AG09309 (cell line): ENCODE results near the gene C2orf42.
A peak's percentile ranks its signal among the peaks of the same experiment; 100 is the strongest.

Source experiments
- DNase-seq: peaks from one replicate; pipeline ENCODE4 v3.0.0-alpha.2; 2010; ENCODE audit warnings: low read depth
- H3K4me3 ChIP-seq: 2 replicates; pipeline ENCODE4 v1.5.1; 2011; ENCODE audit warnings: mild to moderate bottlenecking, low read depth, low read length, moderate library complexity; ENCODE audit not compliant: control insufficient read depth
- TF ChIP-seq, protein P1 (sequence below): IDR thresholded peaks from 2 replicates; pipeline ENCODE4 v1.5.1; 2011; ENCODE audit warnings: mild to moderate bottlenecking, low read depth, low read length, inconsistent platforms; ENCODE audit not compliant: insufficient read depth, control insufficient read depth; ENCODE audit errors: missing control alignments

Gene C2orf42

GRCh38 chr2:70145144-70145490 lies 45.7 kb downstream of the C2orf42 start:
- no peak for DNase-seq
- TF ChIP-seq, protein P1, sequence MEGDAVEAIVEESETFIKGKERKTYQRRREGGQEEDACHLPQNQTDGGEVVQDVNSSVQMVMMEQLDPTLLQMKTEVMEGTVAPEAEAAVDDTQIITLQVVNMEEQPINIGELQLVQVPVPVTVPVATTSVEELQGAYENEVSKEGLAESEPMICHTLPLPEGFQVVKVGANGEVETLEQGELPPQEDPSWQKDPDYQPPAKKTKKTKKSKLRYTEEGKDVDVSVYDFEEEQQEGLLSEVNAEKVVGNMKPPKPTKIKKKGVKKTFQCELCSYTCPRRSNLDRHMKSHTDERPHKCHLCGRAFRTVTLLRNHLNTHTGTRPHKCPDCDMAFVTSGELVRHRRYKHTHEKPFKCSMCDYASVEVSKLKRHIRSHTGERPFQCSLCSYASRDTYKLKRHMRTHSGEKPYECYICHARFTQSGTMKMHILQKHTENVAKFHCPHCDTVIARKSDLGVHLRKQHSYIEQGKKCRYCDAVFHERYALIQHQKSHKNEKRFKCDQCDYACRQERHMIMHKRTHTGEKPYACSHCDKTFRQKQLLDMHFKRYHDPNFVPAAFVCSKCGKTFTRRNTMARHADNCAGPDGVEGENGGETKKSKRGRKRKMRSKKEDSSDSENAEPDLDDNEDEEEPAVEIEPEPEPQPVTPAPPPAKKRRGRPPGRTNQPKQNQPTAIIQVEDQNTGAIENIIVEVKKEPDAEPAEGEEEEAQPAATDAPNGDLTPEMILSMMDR: no peak
- no peak overlapping the region for H3K4me3 ChIP-seq

GRCh38 chr2:70144443-70145143 lies 46.2 kb downstream of the C2orf42 start:
- TF ChIP-seq, protein P1: no peak
- H3K4me3 ChIP-seq: no peak overlapping the region
- no peak for DNase-seq

DNA sequence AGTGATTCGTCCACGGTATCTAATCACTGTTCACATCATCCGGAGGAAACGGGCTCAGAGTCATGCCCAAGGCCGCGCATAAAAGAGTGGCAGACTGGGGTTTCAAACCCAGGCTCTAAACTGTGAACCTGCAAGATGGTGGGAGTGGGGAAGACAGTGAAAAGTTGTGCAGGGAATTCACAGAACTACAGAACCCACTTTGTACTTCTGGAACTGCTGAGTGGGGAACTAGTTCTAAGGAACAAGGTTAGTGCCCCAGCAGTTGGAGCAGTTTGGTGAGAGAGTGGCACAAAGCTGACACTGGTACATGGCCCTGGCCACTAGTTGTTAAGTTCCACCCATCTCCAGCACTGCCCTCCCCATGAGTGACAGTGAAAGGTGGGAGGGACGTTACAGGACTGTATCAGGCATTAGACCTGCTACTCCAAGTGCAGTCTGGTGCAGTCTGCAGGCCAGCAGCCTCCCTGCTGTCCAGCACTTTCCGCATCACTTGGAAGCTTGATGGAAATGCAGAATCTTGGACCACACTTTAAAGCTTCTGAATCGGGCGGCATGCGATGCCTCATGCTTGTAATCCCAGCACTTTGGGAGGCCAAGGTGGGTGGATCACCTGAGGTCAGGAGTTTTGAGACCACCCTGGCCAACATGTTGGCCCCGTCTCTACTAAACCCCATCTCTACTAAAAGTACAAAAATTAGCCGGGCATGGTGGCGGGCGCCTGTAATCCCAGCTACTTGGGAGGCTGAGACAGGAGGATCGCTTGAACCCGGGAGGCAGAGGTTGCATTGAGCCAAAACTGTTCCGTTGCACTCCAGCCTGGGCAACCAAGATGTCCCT lies 47.3 kb downstream of the C2orf42 start:
- no peak for DNase-seq
- H3K4me3 ChIP-seq: no peak overlapping the region

GRCh38 chr2:70142590-70143313 lies 48.1 kb downstream of the C2orf42 start:
- peak; percentile 95 for DNase-seq
- H3K4me3 ChIP-seq: peak overlapping the region; percentile 47
- TF ChIP-seq, protein P1: peak; percentile 90

More for the DNA sequence above, 47.3 kb downstream of the C2orf42 start:
- TF ChIP-seq, protein P1: no peak

DNA sequence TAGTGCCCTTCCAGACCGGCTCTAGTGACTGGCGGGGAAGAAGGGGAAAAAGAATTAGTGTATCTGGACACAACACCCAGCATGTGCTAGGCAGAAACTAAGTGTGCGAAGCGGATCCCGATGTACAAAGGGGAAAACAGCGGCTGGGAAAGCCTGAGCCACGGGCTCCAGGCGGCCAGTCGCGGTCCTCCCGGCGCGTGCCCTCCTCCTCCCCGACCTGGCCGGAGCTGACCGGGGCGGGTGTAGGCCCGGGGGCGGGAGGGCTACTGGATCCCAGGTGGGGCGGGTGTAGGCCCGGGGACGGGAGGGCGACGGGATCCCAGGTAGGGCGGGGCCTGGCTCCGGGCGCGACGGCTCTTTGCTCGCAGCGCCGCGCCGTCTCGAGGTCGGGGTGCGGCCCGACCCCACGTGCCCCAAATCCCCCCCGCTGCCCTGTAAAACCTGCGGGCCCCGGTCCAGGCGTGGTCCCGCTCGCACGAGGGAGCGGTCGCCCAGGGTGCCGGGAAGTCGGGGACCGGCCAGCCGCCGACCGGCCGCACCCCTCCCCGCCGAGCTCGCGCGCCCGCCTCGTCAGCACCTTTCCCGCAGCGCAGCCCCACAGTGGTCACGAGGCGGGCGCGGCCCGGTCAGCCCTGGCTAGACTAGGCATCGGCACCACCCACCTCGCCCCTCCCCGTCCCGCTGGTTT lies 48.8 kb downstream of the C2orf42 start:
- peak overlapping the region; percentile 47 for H3K4me3 ChIP-seq
- no peak for DNase-seq
- TF ChIP-seq, protein P1: no peak
